ENCODE measurements around the gene PKD2.
"Not testable (repeated sequence)": the region's sequence is repeated elsewhere in the genome, so short reads cannot be mapped to it uniquely, and the experiment has no call there.

PKD2 gene

DNA sequence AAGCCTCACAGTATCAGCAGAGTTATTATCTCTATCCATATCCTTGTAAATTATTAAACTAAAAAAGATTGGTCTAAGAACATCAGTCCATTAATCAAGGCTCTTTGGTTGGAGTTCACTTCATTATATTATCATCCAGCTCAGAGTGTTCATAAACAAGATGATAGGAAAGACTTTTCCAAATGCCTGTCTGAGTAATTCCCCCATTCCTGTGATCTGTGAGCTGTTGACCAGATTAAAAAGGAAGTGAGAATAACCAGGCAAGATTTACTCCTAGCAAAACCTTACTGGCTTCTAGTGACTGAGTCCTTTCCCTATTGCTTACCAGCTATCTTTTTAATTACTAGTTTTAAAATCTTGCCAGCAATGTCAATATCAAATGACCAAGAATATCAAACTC is 14.9 kb downstream of the PKD2 start:
- no peak overlapping the region for H3K4me3 ChIP-seq (ENCODE audit: low read depth, low read length)
- no peak for DNase-seq (ENCODE audit: low read depth)
- no peak for TF ChIP-seq CTCF (conservative IDR thresholded peaks at IDR 0.05; ENCODE audit: low read depth, low read length)

GRCh38 chr4:88025868-88026661 is 18.6 kb downstream of the PKD2 start:
- H3K4me3 ChIP-seq (ENCODE audit: low read depth, low read length): not testable (repeated sequence)

DNA sequence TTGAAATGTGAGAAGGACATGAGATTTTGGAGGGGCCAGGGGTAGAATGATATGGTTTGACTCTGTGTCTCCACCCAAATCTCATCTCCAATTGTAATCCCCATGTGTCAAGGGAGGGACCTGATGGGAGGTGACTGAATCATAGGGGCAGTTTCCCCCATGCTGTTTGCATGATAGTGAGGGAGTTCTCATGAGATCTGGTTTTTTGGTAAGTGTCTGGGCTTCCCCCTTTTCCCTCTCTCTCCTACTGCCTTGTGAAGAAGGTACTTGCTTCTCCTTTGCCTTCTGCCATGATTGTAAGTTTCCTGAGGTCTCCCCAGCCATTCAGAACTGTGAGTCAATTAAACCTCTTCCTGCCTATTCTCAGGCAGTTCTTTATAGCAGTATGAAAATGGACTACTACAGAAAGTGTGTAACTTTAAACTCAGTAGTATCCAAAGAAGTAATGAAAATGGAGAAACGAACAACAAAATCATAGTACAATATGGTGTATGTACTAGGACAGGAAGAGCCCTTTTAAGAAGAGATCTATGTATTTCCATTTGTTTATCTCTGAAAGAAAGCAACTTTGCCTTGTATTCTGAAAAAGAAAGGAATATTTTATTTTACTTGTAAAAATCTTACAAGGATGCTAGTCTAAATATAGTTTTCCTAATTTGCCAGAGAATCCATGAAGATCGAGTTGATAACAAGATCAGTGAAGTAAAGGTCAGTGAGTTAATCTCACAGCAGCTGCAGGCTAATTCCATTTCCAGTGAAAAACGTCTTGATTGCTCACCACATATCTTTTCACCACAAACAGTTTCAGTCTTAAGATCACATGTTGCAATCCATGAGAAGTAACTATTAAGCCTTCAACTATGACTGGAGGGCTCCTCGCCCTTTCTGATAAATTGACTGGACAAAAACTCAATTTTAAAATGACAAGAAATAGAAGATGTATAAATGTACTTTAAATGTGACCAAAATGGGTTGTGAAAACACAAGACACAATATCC is 20.5 kb downstream of the PKD2 start:
- DNase-seq (ENCODE audit: low read depth): peak; percentile 92
- no peak overlapping the region for H3K4me3 ChIP-seq (ENCODE audit: low read depth, low read length)
- TF ChIP-seq CTCF (conservative IDR thresholded peaks at IDR 0.05; ENCODE audit: low read depth, low read length): no peak

More at GRCh38 chr4:88025868-88026661, 18.6 kb downstream of the PKD2 start:
- DNase-seq (ENCODE audit: low read depth): not testable (repeated sequence)

GRCh38 chr4:88028946-88029345 is 21.5 kb downstream of the PKD2 start:
- DNase-seq (ENCODE audit: low read depth): no peak
- no peak overlapping the region for H3K4me3 ChIP-seq (ENCODE audit: low read depth, low read length)
- TF ChIP-seq CTCF (conservative IDR thresholded peaks at IDR 0.05; ENCODE audit: low read depth, low read length): no peak

DNA sequence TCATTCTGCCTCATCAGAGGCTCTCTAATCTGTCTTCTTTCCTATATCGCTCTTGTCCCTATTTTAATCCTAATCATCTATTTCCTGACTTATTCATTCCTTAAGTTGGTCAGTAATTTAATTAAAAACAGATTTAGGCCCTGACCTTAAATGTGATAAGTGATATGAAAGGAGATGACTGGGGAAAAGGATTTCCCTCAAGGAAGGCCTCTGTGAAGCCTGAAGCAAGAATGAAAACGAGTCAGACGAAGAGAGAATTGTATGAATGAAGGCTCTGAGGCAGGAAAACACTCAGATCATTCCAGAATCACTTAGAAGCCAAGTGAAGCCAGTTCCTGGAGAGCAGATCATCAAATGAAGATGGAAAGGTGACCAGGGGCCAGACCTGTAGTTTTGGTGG is 22.1 kb downstream of the PKD2 start:
- no peak overlapping the region for H3K4me3 ChIP-seq (ENCODE audit: low read depth, low read length)
- no peak for DNase-seq (ENCODE audit: low read depth)
- no peak for TF ChIP-seq CTCF (conservative IDR thresholded peaks at IDR 0.05; ENCODE audit: low read depth, low read length)

DNA sequence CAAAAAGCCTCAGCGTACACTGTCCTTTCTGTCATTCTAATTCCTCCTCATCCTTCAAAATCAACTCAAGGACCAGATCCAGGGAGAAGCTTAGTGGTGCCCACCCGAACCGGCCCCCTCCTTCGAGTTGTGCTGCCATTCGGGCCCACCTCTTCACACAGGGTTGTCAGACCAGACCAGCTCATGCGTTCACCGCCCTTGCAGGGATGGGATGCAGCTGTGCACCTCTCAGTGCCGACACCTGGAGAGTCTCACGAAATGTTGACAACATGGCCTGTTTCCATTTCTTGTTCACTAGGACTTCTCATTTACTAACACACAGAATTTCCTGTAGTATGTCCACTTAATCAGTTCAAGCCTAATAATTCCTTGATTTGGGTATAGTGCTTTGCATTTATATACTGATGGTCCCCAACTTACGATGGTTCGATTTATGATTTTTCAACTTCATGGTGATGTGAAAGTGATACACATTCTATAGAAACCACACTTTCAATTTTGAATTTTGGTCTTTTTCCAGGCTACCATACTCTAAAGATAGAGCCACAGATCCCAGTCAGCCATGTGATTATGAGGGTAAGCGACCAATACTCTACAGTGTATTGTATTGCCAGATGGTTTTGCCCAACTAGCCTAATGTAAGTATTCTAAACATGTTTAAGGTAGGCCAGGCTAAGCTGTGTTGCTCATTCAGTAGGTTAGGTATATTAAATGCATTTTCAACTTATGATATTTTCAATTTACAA is 23.3 kb downstream of the PKD2 start:
- H3K4me3 ChIP-seq (ENCODE audit: low read depth, low read length): no peak overlapping the region
- TF ChIP-seq CTCF (conservative IDR thresholded peaks at IDR 0.05; ENCODE audit: low read depth, low read length): no peak
- no peak for DNase-seq (ENCODE audit: low read depth)

GRCh38 chr4:88033309-88033708 is 25.9 kb downstream of the PKD2 start:
- peak; percentile 73 for TF ChIP-seq CTCF (conservative IDR thresholded peaks at IDR 0.05; ENCODE audit: low read depth, low read length)
- peak; percentile 84 for DNase-seq (ENCODE audit: low read depth)

More at GRCh38 chr4:88033309-88033708, 25.9 kb downstream of the PKD2 start:
- no peak overlapping the region for H3K4me3 ChIP-seq (ENCODE audit: low read depth, low read length)
